Esophagus squamous epithelium (tissue), 5 donors: ENCODE results near the gene CTNNA2. TPM values are rescaled to one million over a fixed set of nuclear protein-coding genes. Genes with fewer than 3 reads are reported as not detected.

Source experiments
- DNase-seq: peaks from one replicate; lab custom pipeline; 2025; lab: John Stamatoyannopoulos, UW
- H3K27ac ChIP-seq, 4 donors: fragments of 200-600 bp; sonication (generic); one replicate each; pipeline ENCODE4 v1.5.1; 2016 to 2019; ENCODE audit warnings: mild to moderate bottlenecking in 1 of 4
- H3K27me3 ChIP-seq, 4 donors: fragments of 200-600 bp; sonication (generic); 1 replicate in 3 of 4; 2 replicates in 1 of 4; pipeline versions ENCODE4 v1.5.1 to v1.6.0; 2017 to 2021; ENCODE audit warnings: antibody characterized with exemption in 1 of 4
- H3K36me3 ChIP-seq, 3 donors: fragments of 200-600 bp; sonication (generic); one replicate each; pipeline ENCODE4 v1.5.1; 2016 to 2019
- H3K4me1 ChIP-seq, 3 donors: fragments of 200-600 bp; sonication (generic); one replicate each; pipeline ENCODE4 v1.5.1; 2017 to 2019
- H3K4me3 ChIP-seq, 4 donors: fragments of 200-600 bp; sonication (generic); 1 replicate in 3 of 4; 2 replicates in 1 of 4; pipeline ENCODE4 v1.5.1; 2016 to 2019; ENCODE audit warnings: mild to moderate bottlenecking in 2 of 4, moderate library complexity in 1 of 4
- H3K9me3 ChIP-seq, 3 donors: fragments of 200-600 bp; sonication (generic); one replicate each; pipeline ENCODE4 v1.5.1; 2016 to 2019
- POLR2A ChIP-seq, 4 donors: fragments of 450-650 bp; IDR thresholded peaks; one replicate each; pipeline ENCODE4 v1.6.1; 2017; ENCODE audit warnings: antibody characterized with exemption in 4 of 4, mild to moderate bottlenecking in 4 of 4, moderate library complexity in 3 of 4
- WGBS, 2 donors: methylation state at CpG; one replicate each; pipeline ENCODE4 v1.1.5; 2018; 5-methylcytosine and 5-hydroxymethylcytosine counted together
- intact Hi-C: fragments of 100-400 bp; cut with DNase I; formaldehyde crosslinking; loops from one replicate; pipeline ENCODE4 v1.15.0; 2022
- total RNA-seq, 4 donors: library from RNA; depleted of rRNA; stranded (reverse); fragments of >200 nt; gene quantifications; one replicate each; pipeline ENCODE4 v1.1.0, GENCODE V29; 2016
- TF ChIP-seq, protein P1 (sequence below), 6 experiments: fragments of 450-650 bp in 4 of 6; fragments of 200-600 bp in 2 of 6; sonication (generic) in 2 of 6; IDR thresholded peaks; one replicate each; pipeline ENCODE4 v1.5.1; 2016 to 2019; ENCODE audit warnings: antibody characterized with exemption in 6 of 6, mild to moderate bottlenecking in 4 of 6, moderate library complexity in 4 of 6
- donor health status: DM: yes; HTN: yes; CAD: no.

CTNNA2 gene
- total RNA-seq, 4 donors from 2014 or later: not detected

GRCh38 chr2:80040226-80040625, 527.4 kb downstream of the CTNNA2 start:
- intact Hi-C loops: no loop called here
- H3K9me3 ChIP-seq: no peaks in the 10 kb centered on the region
- no peak overlapping the region for H3K27ac ChIP-seq
- no peaks in the 10 kb centered on the region for H3K36me3 ChIP-seq
- H3K27me3 ChIP-seq: no peaks in the 10 kb centered on the region
- TF ChIP-seq, protein P1, sequence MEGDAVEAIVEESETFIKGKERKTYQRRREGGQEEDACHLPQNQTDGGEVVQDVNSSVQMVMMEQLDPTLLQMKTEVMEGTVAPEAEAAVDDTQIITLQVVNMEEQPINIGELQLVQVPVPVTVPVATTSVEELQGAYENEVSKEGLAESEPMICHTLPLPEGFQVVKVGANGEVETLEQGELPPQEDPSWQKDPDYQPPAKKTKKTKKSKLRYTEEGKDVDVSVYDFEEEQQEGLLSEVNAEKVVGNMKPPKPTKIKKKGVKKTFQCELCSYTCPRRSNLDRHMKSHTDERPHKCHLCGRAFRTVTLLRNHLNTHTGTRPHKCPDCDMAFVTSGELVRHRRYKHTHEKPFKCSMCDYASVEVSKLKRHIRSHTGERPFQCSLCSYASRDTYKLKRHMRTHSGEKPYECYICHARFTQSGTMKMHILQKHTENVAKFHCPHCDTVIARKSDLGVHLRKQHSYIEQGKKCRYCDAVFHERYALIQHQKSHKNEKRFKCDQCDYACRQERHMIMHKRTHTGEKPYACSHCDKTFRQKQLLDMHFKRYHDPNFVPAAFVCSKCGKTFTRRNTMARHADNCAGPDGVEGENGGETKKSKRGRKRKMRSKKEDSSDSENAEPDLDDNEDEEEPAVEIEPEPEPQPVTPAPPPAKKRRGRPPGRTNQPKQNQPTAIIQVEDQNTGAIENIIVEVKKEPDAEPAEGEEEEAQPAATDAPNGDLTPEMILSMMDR (IDR thresholded peaks at IDR 0.05): no peak
- no peak for TF ChIP-seq POLR2A (IDR thresholded peaks at IDR 0.05)
- no peak overlapping the region for H3K4me3 ChIP-seq
- WGBS, 2 donors: 70 to 73% methylated on average over 2 of the region's 2 CpGs
- no peak for DNase-seq
- H3K4me1 ChIP-seq: no peaks in the 10 kb centered on the region

- intact Hi-C loops: no loop called here
- H3K27ac ChIP-seq: no peak overlapping the region
- H3K4me1 ChIP-seq: no peaks in the 10 kb centered on the region
- TF ChIP-seq, protein P1 (IDR thresholded peaks at IDR 0.05): no peak
- no peak for TF ChIP-seq POLR2A (IDR thresholded peaks at IDR 0.05)
- H3K27me3 ChIP-seq: no peaks in the 10 kb centered on the region
- H3K4me3 ChIP-seq: no peak overlapping the region
- no peak for DNase-seq
- H3K9me3 ChIP-seq: no peaks in the 10 kb centered on the region
- no peaks in the 10 kb centered on the region for H3K36me3 ChIP-seq
- WGBS, 2 donors: 68% methylated on average over 2 of the region's 2 CpGs
These were observed 529.8 kb downstream of the CTNNA2 start for GRCh38 chr2:80042635-80043034.

DNA sequence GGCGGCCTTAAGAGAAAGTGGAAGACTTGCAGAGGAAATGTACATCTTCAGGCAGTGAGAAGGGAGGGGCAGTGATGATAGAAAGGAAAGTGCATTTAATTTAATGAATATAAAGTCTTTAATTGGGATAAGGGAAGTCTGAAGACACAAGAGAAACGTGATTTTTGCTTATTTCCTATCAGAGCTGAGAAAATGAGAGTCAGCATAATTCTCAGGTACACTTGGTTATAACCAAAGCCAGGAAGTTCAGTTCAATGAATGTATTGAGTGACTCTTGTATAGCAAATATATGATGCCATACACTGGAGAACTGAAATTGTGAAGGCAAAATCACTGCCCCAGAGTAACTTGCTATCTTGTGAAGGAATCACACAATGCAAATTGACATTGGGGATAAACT, 535.4 kb downstream of the CTNNA2 start:
- DNase-seq: no peak
- no peaks in the 10 kb centered on the region for H3K9me3 ChIP-seq
- TF ChIP-seq, protein P1 (IDR thresholded peaks at IDR 0.05): no peak
- no peak for TF ChIP-seq POLR2A (IDR thresholded peaks at IDR 0.05)
- no peaks in the 10 kb centered on the region for H3K36me3 ChIP-seq
- no peak overlapping the region for H3K4me3 ChIP-seq
- intact Hi-C loops: no loop called here
- H3K27ac ChIP-seq: no peak overlapping the region
- no peaks in the 10 kb centered on the region for H3K27me3 ChIP-seq
- 50 to 56% methylated on average over 2 of the region's 2 CpGs for WGBS, 2 donors
- H3K4me1 ChIP-seq: no peaks in the 10 kb centered on the region

GRCh38 chr2:80050246-80050645, 537.4 kb downstream of the CTNNA2 start:
- intact Hi-C loops: no loop called here
- H3K4me1 ChIP-seq: no peaks in the 10 kb centered on the region
- no peaks in the 10 kb centered on the region for H3K9me3 ChIP-seq
- no peak overlapping the region for H3K27ac ChIP-seq
- no peaks in the 10 kb centered on the region for H3K27me3 ChIP-seq
- 32 to 33% methylated on average over 5 of the region's 6 CpGs for WGBS, 2 donors
- DNase-seq: no peak
- TF ChIP-seq POLR2A (IDR thresholded peaks at IDR 0.05): no peak
- TF ChIP-seq, protein P1 (IDR thresholded peaks at IDR 0.05): no peak
- H3K4me3 ChIP-seq: no peak overlapping the region
- H3K36me3 ChIP-seq: no peaks in the 10 kb centered on the region

DNA sequence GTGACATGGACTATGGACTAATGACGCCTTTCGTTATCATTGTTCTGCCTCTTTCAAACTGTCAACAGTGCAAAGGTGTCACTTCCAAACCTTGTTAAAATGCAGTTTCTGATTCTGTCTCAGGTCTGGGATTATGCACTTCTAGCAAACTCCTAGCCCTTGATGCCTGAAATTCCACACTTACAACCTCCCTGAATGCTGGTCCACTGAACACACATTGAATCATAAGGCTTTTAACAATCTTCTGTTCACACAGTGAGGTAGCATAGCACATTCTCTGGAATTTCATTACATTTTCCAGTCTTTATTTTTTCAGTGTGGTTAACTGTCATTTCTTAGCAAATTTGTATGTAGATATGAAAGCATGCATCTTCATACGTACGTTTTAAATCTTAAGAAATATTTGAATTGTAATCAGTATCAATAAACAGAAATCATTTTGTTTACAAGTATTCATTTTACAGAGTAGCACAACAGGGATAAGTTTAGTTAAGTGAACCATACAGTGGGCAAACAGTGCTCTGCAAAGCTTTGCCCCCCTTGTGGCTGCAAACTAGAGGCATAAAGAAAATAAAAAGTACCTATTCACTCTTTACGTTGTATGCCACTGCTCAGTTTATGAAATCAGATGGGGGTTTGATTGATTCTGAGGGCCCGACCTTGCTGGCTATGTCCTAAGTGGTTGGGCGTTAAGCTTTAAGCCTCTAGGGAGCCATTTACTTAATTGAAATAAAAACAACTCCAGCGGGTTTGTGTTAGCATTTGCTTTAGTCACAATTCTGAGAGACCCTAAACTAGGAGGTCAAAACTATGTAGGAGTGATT, 540.9 kb downstream of the CTNNA2 start:
- WGBS, 2 donors: 41 to 43% methylated on average over 8 of the region's 8 CpGs
- intact Hi-C loops: no loop called here
- no peak for TF ChIP-seq POLR2A (IDR thresholded peaks at IDR 0.05)
- TF ChIP-seq, protein P1 (IDR thresholded peaks at IDR 0.05): no peak
- Histone ChIP-seq H3K9me3 (no peaks in the 10 kb centered on the region), H3K36me3 (no peaks in the 10 kb centered on the region), H3K27me3 (no peaks in the 10 kb centered on the region), H3K4me3 (no peak overlapping the region), H3K27ac (no peak overlapping the region), H3K4me1 (no peaks in the 10 kb centered on the region)
- DNase-seq: no peak
